HG02870 (cell line): ENCODE data around the gene GNAT1.

Source experiments
- ATAC-seq: cut with Tn5 transposase; IDR thresholded peaks from one replicate; pipeline ENCODE4 v1.9.1; 2021; ENCODE audit warnings: mild to moderate bottlenecking, moderate library complexity; ENCODE audit not compliant: unreplicated experiment

GNAT1 gene

GRCh38 chr3:50174947-50175524 is 16.4 kb upstream of the GNAT1 start:
- no peak for ATAC-seq

GRCh38 chr3:50177346-50177745 is 14.1 kb upstream of the GNAT1 start:
- ATAC-seq: no peak

GRCh38 chr3:50179710-50180109 is 11.7 kb upstream of the GNAT1 start:
- no peak for ATAC-seq

- ATAC-seq: no peak
Measured at GRCh38 chr3:50181985-50182384, 9.4 kb upstream of the GNAT1 start.

GRCh38 chr3:50182533-50183099 is 8.8 kb upstream of the GNAT1 start:
- no peak for ATAC-seq

- ATAC-seq: no peak
Measured at GRCh38 chr3:50183755-50184154, 7.7 kb upstream of the GNAT1 start.

GRCh38 chr3:50184242-50184978 is 7.0 kb upstream of the GNAT1 start:
- no peak for ATAC-seq

GRCh38 chr3:50185230-50185629 is 6.2 kb upstream of the GNAT1 start:
- ATAC-seq: no peak

- no peak for ATAC-seq
Measured at GRCh38 chr3:50186096-50186495, 5.3 kb upstream of the GNAT1 start.

GRCh38 chr3:50187750-50188149 is 3.7 kb upstream of the GNAT1 start:
- no peak for ATAC-seq

- no peak for ATAC-seq
Measured at GRCh38 chr3:50189274-50189673, 2.1 kb upstream of the GNAT1 start.

- no peak for ATAC-seq
Measured at GRCh38 chr3:50189989-50190388, 1.4 kb upstream of the GNAT1 start.

- no peak for ATAC-seq
Measured at GRCh38 chr3:50192124-50192523, 714 bp downstream of the GNAT1 start.

- ATAC-seq: no peak
Measured at GRCh38 chr3:50192689-50193141, 1.3 kb downstream of the GNAT1 start.

GRCh38 chr3:50193286-50193685 is 1.9 kb downstream of the GNAT1 start:
- ATAC-seq: no peak

- no peak for ATAC-seq
Measured at GRCh38 chr3:50193746-50194127, 2.3 kb downstream of the GNAT1 start.

GRCh38 chr3:50194128-50194902 is 2.9 kb downstream of the GNAT1 start:
- ATAC-seq: no peak

GRCh38 chr3:50194903-50195500 is 3.6 kb downstream of the GNAT1 start:
- no peak for ATAC-seq

GRCh38 chr3:50195501-50196252 is 4.3 kb downstream of the GNAT1 start:
- no peak for ATAC-seq

GRCh38 chr3:50196253-50196801 is 4.9 kb downstream of the GNAT1 start:
- no peak for ATAC-seq
